Measurements from ENCODE around the gene DGKD. TPM values are rescaled to one million over a fixed set of nuclear protein-coding genes. Genes with fewer than 3 reads are reported as not detected.
A peak's percentile ranks its signal among the peaks of the same experiment; 100 is the strongest.
"Not testable (repeated sequence)": the region's sequence is repeated elsewhere in the genome, so short reads cannot be mapped to it uniquely, and the experiment has no call there.

The DGKD gene
- total RNA-seq, 6 experiments from 2014 or later, result 6.5 to 16.6 (median 14.2) TPM

GRCh38 chr2:233373316-233373715 is 19.0 kb downstream of the DGKD start:
- intact Hi-C loops (cut with DNase I), result no loop called here
- WGBS (ENCODE audit: insufficient coverage, low coverage, low lambda C conversion rate, missing lambda C conversion rate), result 66% methylated on average over 5 of the region's 5 CpGs
- Histone ChIP-seq H3K4me3 (no peak overlapping the region), H3K4me1 (peaks cover 0 to 8% (median 0%) of the 10 kb centered on the region in 4 donors), H3K36me3 (no peaks in the 10 kb centered on the region), H3K27ac (no peak overlapping the region), H3K9me3 (no peaks in the 10 kb centered on the region), H3K27me3 (no peaks in the 10 kb centered on the region)
- ATAC-seq (no peak), DNase-seq (no peak)
- TF ChIP-seq CTCF (IDR thresholded peaks at IDR 0.05), result no peak
- TF ChIP-seq POLR2A (IDR thresholded peaks at IDR 0.05), result no peak

GRCh38 chr2:233374776-233375175 is 20.5 kb downstream of the DGKD start:
- H3K36me3 ChIP-seq; H3K4me1 ChIP-seq; H3K27me3 ChIP-seq; intact Hi-C loops (cut with DNase I); ATAC-seq; H3K27ac ChIP-seq; DNase-seq; H3K9me3 ChIP-seq; H3K4me3 ChIP-seq: not testable (repeated sequence)
- 100% methylated on average over 2 of the region's 11 CpGs for WGBS (ENCODE audit: insufficient coverage, low coverage, low lambda C conversion rate, missing lambda C conversion rate)

DNA sequence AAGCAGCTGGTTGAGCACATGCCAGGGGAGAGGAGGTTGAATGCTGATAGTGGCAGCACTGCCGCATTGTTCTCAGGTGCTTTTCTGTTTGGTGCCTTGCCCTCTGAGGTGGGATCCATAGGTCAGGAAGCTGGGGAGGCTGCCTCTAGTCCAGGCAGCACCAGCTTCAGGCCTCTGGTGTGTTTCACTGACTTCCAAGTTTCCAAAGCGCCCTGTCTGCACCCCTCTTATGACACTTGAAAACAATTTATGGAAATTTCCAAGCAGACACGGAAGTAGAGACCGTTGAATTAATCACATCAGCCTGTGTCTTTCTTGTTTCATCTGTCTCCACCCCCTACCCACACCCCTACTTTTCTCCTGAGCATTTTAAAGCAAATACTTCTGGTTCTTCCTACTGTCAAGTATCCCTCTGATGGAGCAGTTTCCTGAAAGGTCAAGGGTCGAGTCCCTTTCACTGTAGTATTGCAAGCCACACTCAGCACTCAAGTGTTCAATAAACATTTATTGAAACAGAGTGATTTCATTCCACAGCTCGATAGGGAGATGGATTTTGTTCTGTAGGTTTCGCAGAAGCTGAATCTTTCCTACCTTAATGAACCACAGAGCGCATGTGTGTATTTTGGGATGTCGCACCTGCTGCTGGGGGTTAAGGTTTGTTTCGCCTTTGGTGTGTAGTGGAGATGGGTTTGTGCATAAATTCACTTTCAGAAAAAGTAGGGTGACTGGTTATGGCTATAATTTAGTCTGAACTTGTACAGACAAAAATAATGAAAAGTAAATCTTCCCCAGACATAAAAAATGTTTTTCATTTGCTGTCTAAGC is 21.4 kb downstream of the DGKD start:
- Histone ChIP-seq H3K9me3 (no peaks in the 10 kb centered on the region), H3K27ac (no peak overlapping the region), H3K27me3 (no peaks in the 10 kb centered on the region), H3K4me1 (peaks cover 0 to 8% (median 0%) of the 10 kb centered on the region in 4 donors), H3K4me3 (no peak overlapping the region), H3K36me3 (no peaks in the 10 kb centered on the region)
- WGBS (ENCODE audit: insufficient coverage, low coverage, low lambda C conversion rate, missing lambda C conversion rate), result 56% methylated on average over 9 of the region's 10 CpGs
- DNase-seq (no peak), ATAC-seq (peak; percentile 52 to 81 (median 58))
- TF ChIP-seq POLR2A (IDR thresholded peaks at IDR 0.05), result no peak
- TF ChIP-seq CTCF (IDR thresholded peaks at IDR 0.05), result no peak
- intact Hi-C loops (cut with DNase I), result no loop called here

DNA sequence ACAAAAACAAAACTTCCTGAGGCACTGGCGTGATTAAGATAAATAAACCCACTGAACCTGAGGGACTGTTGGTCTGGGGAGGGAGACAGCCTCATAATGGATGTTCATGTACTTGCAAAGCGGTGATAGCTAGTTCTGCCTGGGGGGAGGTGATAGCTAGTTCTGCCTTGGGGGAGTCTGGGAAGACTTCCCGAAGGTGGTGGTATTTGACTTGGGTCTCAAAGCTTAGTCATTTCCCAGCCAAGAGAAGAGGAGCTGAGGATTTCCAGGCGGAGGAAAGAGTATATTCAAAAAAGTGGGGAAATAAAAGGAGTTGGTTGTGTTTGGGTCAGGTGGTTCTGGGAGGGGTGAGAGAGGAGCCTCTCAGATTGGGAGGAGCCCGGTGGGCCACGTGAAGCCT is 24.7 kb downstream of the DGKD start:
- Histone ChIP-seq H3K27me3 (no peaks in the 10 kb centered on the region), H3K4me1 (peaks cover 0 to 23% (median 0%) of the 10 kb centered on the region in 4 donors), H3K4me3 (no peak overlapping the region), H3K36me3 (no peaks in the 10 kb centered on the region), H3K9me3 (no peaks in the 10 kb centered on the region), H3K27ac (no peak overlapping the region)
- WGBS (ENCODE audit: insufficient coverage, low coverage, low lambda C conversion rate, missing lambda C conversion rate), result 82% methylated on average over 5 of the region's 6 CpGs
- TF ChIP-seq POLR2A (IDR thresholded peaks at IDR 0.05) (no peak), CTCF (IDR thresholded peaks at IDR 0.05) (no peak)
- DNase-seq, result no peak
- no peak for ATAC-seq
- intact Hi-C loops (cut with DNase I), result no loop called here

DNA sequence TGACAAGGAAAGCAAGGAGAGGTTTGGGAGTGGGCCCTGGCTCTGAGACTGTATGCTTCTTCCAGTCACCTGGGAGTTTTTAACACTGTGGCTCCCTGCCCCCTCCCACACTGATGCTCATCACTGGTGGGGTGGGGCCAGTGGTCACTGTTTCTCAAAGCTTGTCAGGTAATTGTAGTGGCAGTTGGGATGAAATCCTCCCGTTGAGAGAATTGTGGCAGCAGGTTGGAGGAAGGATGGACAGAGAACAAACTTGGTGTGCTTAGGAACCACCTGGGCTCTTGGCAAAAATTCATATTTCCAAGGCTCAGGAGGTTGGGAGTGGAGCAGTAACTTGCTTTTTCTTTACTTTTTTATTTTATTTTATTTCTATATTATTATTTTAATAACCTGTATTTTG is 25.1 kb downstream of the DGKD start:
- WGBS (ENCODE audit: insufficient coverage, low coverage, low lambda C conversion rate, missing lambda C conversion rate), result 83% methylated on average over 1 of the region's 1 CpG
- no peak overlapping the region for H3K4me3 ChIP-seq
- intact Hi-C loops (cut with DNase I), result no loop called here
- no peaks in the 10 kb centered on the region for H3K36me3 ChIP-seq
- H3K27me3 ChIP-seq, result no peaks in the 10 kb centered on the region
- no peak for TF ChIP-seq POLR2A (IDR thresholded peaks at IDR 0.05)
- TF ChIP-seq CTCF (IDR thresholded peaks at IDR 0.05), result no peak
- peaks cover 0 to 23% (median 0%) of the 10 kb centered on the region in 4 donors for H3K4me1 ChIP-seq
- no peak overlapping the region for H3K27ac ChIP-seq
- DNase-seq (no peak), ATAC-seq (no peak)
- H3K9me3 ChIP-seq, result no peaks in the 10 kb centered on the region
